Testis (tissue), 2 donors: ENCODE data around the gene PLA2G7.

ENCODE experiments used
- POLR2A ChIP-seq: fragments of 450-650 bp; IDR thresholded peaks from one replicate; pipeline ENCODE4 v1.6.1; 2017; ENCODE audit warnings: antibody characterized with exemption, mild to moderate bottlenecking, moderate library complexity
- TF ChIP-seq, protein P1 (sequence below), 3 experiments: fragments of 450-650 bp in 2 of 3; fragments of 200-600 bp in 1 of 3; sonication (generic) in 1 of 3; IDR thresholded peaks; one replicate each; pipeline ENCODE4 v1.5.1; 2016 to 2019; ENCODE audit warnings: antibody characterized with exemption in 3 of 3, mild to moderate bottlenecking in 2 of 3, moderate library complexity in 1 of 3

DNA sequence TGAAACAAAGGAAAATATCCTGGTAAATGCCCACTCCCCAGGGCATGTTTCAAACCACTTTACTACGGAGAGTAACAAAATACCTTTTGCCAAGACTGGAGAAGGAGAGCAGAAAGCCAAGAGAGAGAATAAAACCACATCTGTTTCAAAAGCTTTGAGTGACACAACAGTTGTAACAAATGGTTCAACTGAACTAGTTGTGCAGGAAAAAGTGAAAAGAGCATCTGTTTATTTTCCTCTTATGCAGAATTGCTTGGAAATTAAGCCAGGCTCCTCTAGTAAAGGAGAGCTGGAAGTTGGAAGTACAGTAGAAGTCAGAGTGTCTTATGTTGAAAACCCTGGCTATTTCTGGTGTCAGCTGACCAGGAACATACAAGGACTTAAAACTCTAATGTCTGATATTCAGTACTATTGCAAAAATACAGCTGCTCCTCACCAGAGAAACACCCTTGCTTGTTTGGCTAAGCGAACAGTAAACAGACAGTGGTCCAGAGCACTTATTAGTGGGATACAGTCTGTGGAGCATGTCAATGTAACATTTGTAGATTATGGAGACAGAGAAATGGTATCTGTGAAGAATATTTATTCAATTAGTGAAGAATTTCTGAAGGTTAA is 44.9 kb downstream of the PLA2G7 start:
- no peak for TF ChIP-seq POLR2A
- TF ChIP-seq, protein P1, sequence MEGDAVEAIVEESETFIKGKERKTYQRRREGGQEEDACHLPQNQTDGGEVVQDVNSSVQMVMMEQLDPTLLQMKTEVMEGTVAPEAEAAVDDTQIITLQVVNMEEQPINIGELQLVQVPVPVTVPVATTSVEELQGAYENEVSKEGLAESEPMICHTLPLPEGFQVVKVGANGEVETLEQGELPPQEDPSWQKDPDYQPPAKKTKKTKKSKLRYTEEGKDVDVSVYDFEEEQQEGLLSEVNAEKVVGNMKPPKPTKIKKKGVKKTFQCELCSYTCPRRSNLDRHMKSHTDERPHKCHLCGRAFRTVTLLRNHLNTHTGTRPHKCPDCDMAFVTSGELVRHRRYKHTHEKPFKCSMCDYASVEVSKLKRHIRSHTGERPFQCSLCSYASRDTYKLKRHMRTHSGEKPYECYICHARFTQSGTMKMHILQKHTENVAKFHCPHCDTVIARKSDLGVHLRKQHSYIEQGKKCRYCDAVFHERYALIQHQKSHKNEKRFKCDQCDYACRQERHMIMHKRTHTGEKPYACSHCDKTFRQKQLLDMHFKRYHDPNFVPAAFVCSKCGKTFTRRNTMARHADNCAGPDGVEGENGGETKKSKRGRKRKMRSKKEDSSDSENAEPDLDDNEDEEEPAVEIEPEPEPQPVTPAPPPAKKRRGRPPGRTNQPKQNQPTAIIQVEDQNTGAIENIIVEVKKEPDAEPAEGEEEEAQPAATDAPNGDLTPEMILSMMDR (IDR thresholded peaks at IDR 0.05) = no peak
